Activated CD4-positive, alpha-beta T cell treated with anti-CD3 and anti-CD28 coated beads for 24 hours (primary cell): Measurements from ENCODE around the gene GSN.

ENCODE experiments used
- DNase-seq, 2 donors: peaks; one replicate each; pipeline ENCODE4 v3.0.0-alpha.2; 2020; ENCODE audit warnings: low read depth in 2 of 2

GSN gene

DNA sequence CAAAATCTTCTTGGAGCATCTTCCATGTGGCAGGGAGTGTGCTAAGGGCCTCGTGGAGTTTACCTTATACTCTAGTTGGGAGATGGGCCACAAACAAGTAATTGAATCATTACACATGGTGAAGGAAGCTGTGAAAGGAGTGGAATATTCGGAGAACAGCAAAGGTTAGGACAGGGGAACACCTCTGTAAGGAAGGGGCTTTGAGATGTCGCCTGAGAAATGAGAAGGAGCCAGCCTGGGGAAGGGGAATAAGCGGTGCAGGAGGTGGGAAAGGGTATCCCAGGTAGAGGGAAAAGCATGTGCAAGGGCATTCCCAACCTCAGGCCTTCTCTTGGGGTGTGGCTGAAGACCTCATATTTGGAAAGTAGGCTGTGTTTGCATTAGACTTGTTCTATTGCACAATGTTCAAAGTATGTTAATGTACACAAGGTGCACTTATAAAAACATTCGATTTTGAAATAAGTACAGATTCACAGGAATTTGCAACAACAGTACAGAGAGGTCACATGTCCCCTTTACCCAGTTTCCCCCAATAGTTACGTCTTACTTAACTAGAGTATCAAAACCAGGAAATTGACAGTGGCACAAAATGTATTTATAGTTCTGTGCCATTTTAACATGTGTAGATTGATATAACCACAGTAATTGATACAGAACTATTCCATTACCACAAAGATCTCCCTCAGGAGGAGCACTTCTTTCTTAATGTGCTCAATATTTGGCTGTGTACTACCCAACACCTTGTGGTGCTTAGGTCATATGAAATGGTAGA, 104.5 kb downstream of the GSN start:
- DNase-seq, result no peak

GRCh38 chr9:121373011-121373729, 105.2 kb downstream of the GSN start:
- no peak for DNase-seq

GRCh38 chr9:121376214-121376830, 108.4 kb downstream of the GSN start:
- no peak for DNase-seq

DNA sequence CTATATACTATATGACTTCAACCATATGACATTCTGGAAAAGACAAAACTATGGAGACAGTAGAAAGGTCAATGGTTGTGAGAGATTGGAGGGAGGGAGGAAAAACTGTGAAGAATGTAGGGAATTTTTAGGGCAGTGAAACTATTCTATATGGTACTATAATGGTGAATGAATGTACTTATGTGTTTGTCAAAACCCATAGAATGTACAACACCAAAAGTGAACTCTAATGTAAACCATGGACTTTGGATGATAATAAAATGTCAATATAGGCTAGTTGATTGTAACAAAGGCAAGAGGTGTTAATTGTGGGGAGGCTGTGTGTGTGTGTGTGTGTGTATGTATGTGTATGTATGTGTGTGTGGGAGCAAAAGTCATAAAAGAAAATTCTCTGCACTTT, 112.9 kb downstream of the GSN start:
- no peak for DNase-seq
